NT2/D1 (cell line): ENCODE results near the gene PLEKHA4.

ENCODE experiments used
- DNase-seq: peaks from one replicate; pipeline ENCODE4 v3.0.0-alpha.2; 2011; ENCODE audit warnings: low read depth, low spot score
- H3K27me3 ChIP-seq: 2 replicates; pipeline ENCODE4 v1.6.0; 2011; ENCODE audit warnings: mild to moderate bottlenecking; ENCODE audit not compliant: insufficient read length, insufficient read depth
- H3K36me3 ChIP-seq: 2 replicates; pipeline ENCODE4 v1.6.1; 2011; ENCODE audit warnings: mild to moderate bottlenecking, low read length, mixed read lengths; ENCODE audit not compliant: insufficient read depth, insufficient read length
- H3K4me1 ChIP-seq: 2 replicates; pipeline ENCODE4 v1.5.1; 2011; ENCODE audit not compliant: insufficient read depth, insufficient read length
- H3K4me3 ChIP-seq: 2 replicates; pipeline ENCODE4 v1.5.1; 2011; ENCODE audit warnings: low read depth; ENCODE audit not compliant: insufficient read length
- H3K9ac ChIP-seq: 2 replicates; pipeline ENCODE4 v1.6.0; 2011; ENCODE audit warnings: low read depth; ENCODE audit not compliant: insufficient read length
- H3K9me3 ChIP-seq: 2 replicates; pipeline ENCODE4 v1.5.1; 2011; ENCODE audit warnings: mild to moderate bottlenecking, low read length; ENCODE audit not compliant: insufficient read depth
- SUZ12 ChIP-seq: IDR thresholded peaks from 2 replicates; pipeline ENCODE4 v1.6.1; 2011; ENCODE audit not compliant: insufficient read length, insufficient read depth; ENCODE audit errors: extremely low read depth
- YY1 ChIP-seq: IDR thresholded peaks from 2 replicates; pipeline ENCODE4 v1.6.1; 2011; ENCODE audit not compliant: insufficient read length, insufficient read depth
- ZNF274 ChIP-seq: IDR thresholded peaks from 2 replicates; pipeline ENCODE4 v1.6.1; 2011; ENCODE audit warnings: mild to moderate bottlenecking, low read depth, low read length

Gene PLEKHA4

GRCh38 chr19:48833049-48833448 is 35.4 kb downstream of the PLEKHA4 start:
- no peaks in the 10 kb centered on the region for H3K36me3 ChIP-seq
- DNase-seq: no peak

GRCh38 chr19:48830965-48831364 is 37.5 kb downstream of the PLEKHA4 start:
- Histone ChIP-seq H3K27me3 (no peaks in the 10 kb centered on the region), H3K4me1 (no peaks in the 10 kb centered on the region), H3K36me3 (no peaks in the 10 kb centered on the region), H3K4me3 (no peak overlapping the region), H3K9me3 (no peaks in the 10 kb centered on the region), H3K9ac (no peak overlapping the region)
- no peak for DNase-seq
- TF ChIP-seq ZNF274 (no peak), YY1 (no peak), SUZ12 (no peak)

More at GRCh38 chr19:48833049-48833448, 35.4 kb downstream of the PLEKHA4 start:
- no peaks in the 10 kb centered on the region for H3K27me3 ChIP-seq
- H3K9me3 ChIP-seq: no peaks in the 10 kb centered on the region
- H3K4me3 ChIP-seq: no peak overlapping the region
- H3K4me1 ChIP-seq: no peaks in the 10 kb centered on the region
- TF ChIP-seq SUZ12: no peak
- no peak for TF ChIP-seq YY1
- TF ChIP-seq ZNF274: no peak
- H3K9ac ChIP-seq: no peak overlapping the region

GRCh38 chr19:48830088-48830487 is 38.3 kb downstream of the PLEKHA4 start:
- Histone ChIP-seq H3K4me1 (no peaks in the 10 kb centered on the region), H3K9me3 (no peaks in the 10 kb centered on the region), H3K4me3 (no peak overlapping the region), H3K36me3 (no peaks in the 10 kb centered on the region), H3K27me3 (no peaks in the 10 kb centered on the region), H3K9ac (no peak overlapping the region)
- no peak for DNase-seq
- no peak for TF ChIP-seq SUZ12
- TF ChIP-seq YY1: no peak
- TF ChIP-seq ZNF274: no peak

GRCh38 chr19:48826606-48827020 is 41.8 kb downstream of the PLEKHA4 start:
- Histone ChIP-seq H3K9me3 (no peaks in the 10 kb centered on the region), H3K4me3 (no peak overlapping the region), H3K27me3 (no peaks in the 10 kb centered on the region), H3K9ac (no peak overlapping the region), H3K4me1 (no peaks in the 10 kb centered on the region), H3K36me3 (no peaks in the 10 kb centered on the region)
- DNase-seq: no peak
- TF ChIP-seq YY1 (no peak), SUZ12 (no peak), ZNF274 (no peak)

GRCh38 chr19:48822514-48822913 is 45.9 kb downstream of the PLEKHA4 start:
- H3K4me1 ChIP-seq: no peaks in the 10 kb centered on the region
- no peaks in the 10 kb centered on the region for H3K27me3 ChIP-seq
- no peak for DNase-seq
- no peak overlapping the region for H3K4me3 ChIP-seq
- no peaks in the 10 kb centered on the region for H3K36me3 ChIP-seq
- no peak for TF ChIP-seq ZNF274
- no peak for TF ChIP-seq YY1
- no peaks in the 10 kb centered on the region for H3K9me3 ChIP-seq
- H3K9ac ChIP-seq: no peak overlapping the region

- H3K9ac ChIP-seq: no peak overlapping the region
Measured at GRCh38 chr19:48821633-48822032, 46.8 kb downstream of the PLEKHA4 start.

GRCh38 chr19:48819366-48819816 is 49.0 kb downstream of the PLEKHA4 start:
- no peak overlapping the region for H3K4me3 ChIP-seq
- H3K4me1 ChIP-seq: no peaks in the 10 kb centered on the region
- no peaks in the 10 kb centered on the region for H3K9me3 ChIP-seq
- H3K27me3 ChIP-seq: no peaks in the 10 kb centered on the region
- no peaks in the 10 kb centered on the region for H3K36me3 ChIP-seq
- H3K9ac ChIP-seq: no peak overlapping the region
- no peak for DNase-seq
- no peak for TF ChIP-seq YY1
- TF ChIP-seq SUZ12: no peak
- TF ChIP-seq ZNF274: no peak

More at GRCh38 chr19:48821633-48822032, 46.8 kb downstream of the PLEKHA4 start:
- Histone ChIP-seq H3K4me1 (no peaks in the 10 kb centered on the region), H3K27me3 (no peaks in the 10 kb centered on the region), H3K36me3 (no peaks in the 10 kb centered on the region), H3K9me3 (no peaks in the 10 kb centered on the region), H3K4me3 (no peak overlapping the region)
- TF ChIP-seq ZNF274: no peak
- TF ChIP-seq SUZ12: no peak
- TF ChIP-seq YY1: no peak
- DNase-seq: no peak

- no peak overlapping the region for H3K9ac ChIP-seq
- no peaks in the 10 kb centered on the region for H3K27me3 ChIP-seq
- TF ChIP-seq SUZ12 (no peak), ZNF274 (no peak), YY1 (no peak)
- H3K9me3 ChIP-seq: no peaks in the 10 kb centered on the region
- H3K36me3 ChIP-seq: no peaks in the 10 kb centered on the region
- H3K4me1 ChIP-seq: no peaks in the 10 kb centered on the region
- no peak for DNase-seq
- H3K4me3 ChIP-seq: no peak overlapping the region
Measured at GRCh38 chr19:48818234-48818820, 50.1 kb downstream of the PLEKHA4 start.
